HG03439 (cell line): ENCODE results near the gene TMPRSS3.

Source experiments
- ATAC-seq: cut with Tn5 transposase; IDR thresholded peaks from one replicate; pipeline ENCODE4 v1.9.1; 2021; ENCODE audit warnings: mild to moderate bottlenecking, moderate library complexity; ENCODE audit not compliant: unreplicated experiment

Gene TMPRSS3

GRCh38 chr21:42353623-42354022 is 42.2 kb downstream of the TMPRSS3 start:
- no peak for ATAC-seq

- no peak for ATAC-seq
Observed at GRCh38 chr21:42352441-42353095, 43.3 kb downstream of the TMPRSS3 start.

DNA sequence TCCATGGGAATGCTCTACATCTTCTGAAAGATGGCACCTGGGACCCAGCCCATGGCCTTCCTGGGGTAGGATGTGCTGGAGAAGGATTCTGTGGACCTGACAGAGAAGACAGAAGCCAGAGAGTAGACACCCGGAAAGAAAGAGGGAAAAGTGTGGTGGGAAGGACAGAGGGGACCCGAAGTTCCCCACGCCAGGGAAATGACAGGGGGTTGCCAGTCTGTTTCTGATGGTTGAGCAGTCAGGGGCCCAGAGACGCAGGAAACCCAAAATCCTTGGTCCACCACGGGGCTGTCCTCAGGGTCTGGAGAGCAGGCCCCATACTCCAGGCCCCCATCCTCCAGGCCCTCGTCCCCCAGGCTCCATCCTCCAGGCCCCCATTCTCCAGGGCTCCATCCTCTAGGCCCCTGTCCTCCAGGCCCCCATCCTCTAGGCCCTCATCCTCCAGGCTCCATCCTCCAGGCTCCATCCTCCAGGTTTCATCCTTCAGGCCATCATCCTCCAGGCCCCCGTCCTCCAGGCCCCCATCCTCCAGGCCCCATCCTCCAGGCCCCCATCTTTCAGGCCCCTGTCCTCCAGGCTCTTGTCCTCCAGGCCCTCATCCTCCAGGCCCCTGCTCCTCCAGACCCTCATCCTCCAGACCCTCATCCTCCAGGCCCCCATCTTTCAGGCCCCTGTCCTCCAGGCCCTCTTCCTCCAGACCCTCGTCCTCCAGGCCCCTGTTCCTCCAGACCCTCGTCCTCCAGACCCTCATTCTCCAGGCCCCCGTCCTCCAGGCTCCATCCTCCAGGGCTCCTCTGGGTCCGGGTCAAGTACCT is 44.0 kb downstream of the TMPRSS3 start:
- ATAC-seq, result no peak

DNA sequence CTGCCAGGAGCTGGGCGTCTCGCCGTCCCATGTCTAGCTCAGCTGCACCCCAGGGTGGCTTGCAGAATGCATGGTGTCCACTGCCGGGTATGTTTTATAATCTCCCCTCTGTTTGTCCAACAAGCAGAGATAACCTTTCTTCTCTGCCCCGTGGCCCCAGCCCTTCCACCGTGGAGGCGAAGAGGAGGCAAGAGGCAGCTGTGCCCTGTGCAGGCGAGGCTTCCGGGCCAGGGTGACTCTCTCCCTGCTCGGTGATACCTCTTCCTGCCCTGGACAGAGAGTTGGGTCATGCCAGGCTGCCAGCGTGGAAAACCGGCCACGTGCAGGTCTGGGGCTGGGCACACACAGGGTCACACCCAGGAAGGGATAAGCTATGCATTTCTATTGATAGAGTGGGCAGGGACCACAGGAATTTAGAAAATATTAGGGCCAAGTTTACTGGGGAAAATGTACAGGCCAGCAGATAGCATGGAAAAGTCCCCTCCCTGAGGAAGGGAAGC is 44.9 kb downstream of the TMPRSS3 start, which contains the start of gene TFF2:
TFF2 (minus strand) TSS at position 68 of the 500 bp plus-strand sequence; CDS start at position 31, 37 bp downstream.
- ATAC-seq, result no peak

DNA sequence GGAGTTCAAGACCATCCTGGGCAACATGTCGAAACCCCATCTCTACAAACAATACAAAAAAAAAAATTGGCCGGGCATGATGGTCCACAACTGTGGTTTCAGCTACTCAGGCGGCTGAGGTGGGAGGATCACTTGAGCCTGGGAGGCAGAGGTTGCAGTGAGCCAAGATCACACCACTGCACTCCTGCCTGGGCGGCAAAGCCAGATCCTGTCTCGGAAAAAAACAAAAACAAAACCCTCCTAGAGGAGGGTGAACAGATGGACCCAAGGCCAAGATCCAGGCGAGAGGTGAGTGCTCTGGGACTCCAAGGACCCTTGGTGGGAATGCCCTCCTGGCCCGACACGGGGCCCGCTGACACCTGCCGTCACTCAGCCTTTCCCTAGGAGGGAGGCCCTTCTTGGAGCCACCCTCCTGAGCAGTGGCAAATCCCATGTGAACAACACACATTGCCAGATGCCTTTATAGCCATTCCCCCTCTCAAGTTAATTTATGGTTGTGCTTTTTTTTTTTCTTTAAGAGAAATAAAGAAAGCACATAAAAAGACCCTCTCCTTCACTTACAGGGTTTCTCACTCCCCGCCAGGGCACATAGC is 45.4 kb downstream of the TMPRSS3 start:
- no peak for ATAC-seq

- ATAC-seq, result no peak
Observed at GRCh38 chr21:42349420-42350317, 46.2 kb downstream of the TMPRSS3 start.

DNA sequence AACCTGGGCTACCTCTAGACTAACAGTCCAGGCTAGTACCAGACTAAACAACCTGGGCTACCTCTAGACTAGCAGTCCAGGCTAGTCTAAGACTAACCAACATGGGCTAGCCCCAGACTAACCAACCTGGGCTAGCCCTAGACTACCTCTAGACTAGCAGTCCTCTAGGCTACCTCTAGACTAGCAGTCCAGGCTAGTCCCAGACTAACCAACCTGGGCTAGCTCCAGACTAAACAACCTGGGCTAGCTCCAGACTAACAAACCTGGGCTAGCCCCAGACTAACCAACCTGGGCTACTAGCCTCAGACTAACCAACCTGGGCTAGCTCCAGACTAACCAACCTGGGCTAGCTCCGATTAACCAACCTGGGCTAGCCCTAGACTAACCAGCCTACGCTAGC is 47.1 kb downstream of the TMPRSS3 start:
- ATAC-seq, result no peak

DNA sequence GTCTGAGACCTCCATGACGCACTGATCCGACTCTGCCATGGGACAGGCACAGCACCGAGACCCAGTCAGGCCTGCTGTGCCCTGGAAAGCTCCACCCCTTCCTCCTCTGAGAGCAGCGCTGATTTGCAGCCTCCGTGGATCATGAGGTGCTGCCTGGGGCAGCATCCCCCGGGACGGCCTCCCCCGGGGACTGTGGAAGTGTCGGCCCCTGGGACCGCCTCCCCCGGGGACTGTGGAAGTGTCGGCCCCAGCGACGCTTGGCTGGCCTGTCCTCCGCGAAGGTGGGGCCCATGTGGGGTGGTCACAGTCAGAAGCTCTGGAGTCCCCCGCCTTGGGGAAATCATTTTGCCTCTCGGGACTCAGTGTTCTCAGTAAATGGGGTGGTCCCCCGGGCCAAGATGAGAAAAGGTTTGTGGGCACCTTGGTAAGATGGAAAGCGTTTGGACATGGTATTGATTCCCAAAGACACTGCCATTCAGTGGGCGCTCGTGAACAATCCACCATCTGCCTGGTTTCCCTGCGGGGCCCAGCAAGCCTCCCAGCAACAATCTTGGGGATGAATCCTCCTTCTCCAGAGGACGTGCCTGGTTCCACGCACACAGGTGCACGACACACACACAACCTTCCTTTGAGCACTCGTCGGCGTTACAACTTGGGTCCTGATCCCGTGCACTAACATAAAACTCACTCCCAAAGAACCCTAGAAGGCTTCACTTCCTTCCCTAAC is 48.1 kb downstream of the TMPRSS3 start:
- ATAC-seq, result no peak

DNA sequence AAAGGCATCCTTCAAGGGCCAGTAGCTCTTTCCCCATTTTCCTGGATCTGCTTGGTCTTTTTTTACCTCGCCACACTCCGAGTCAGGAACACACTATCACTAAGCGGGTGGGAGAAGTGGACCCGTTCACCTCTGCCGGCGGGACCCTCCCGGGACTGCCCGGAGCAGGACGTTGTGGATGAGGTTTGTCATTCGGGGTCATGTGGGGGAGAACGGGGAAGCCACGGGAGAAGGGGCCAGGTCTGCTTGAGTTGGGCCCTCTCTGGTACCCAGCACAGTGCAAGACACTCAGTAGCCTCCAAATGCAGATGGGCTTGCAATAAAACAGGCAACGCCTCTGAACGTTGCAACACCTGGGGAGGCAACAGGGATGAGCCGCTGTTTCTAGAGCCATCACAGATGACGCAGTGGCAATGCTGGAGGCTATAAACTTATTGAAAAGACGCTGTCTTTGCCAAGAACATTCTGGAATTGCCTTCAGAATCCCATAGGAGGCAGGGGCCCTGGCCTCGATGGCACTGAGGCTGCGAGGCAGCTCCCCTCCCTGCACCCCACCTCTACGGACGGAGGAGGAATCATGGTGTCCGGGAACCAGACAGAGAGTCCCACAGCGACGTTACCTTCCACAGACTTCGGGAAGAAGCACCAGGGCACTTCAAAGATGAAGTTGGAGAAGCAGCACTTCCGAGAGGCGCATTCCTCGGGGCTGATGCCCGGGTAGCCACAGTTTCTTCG is 48.8 kb downstream of the TMPRSS3 start:
- no peak for ATAC-seq

- ATAC-seq, result no peak
Observed at GRCh38 chr21:42346441-42346840, 49.4 kb downstream of the TMPRSS3 start.

- ATAC-seq, result no peak
Observed at GRCh38 chr21:42344631-42345030, 51.2 kb downstream of the TMPRSS3 start.

GRCh38 chr21:42343963-42344510 is 51.8 kb downstream of the TMPRSS3 start:
- no peak for ATAC-seq

- no peak for ATAC-seq
Observed at GRCh38 chr21:42343556-42343955, 52.3 kb downstream of the TMPRSS3 start.

- ATAC-seq, result no peak
Observed at GRCh38 chr21:42343101-42343500, 52.8 kb downstream of the TMPRSS3 start.

DNA sequence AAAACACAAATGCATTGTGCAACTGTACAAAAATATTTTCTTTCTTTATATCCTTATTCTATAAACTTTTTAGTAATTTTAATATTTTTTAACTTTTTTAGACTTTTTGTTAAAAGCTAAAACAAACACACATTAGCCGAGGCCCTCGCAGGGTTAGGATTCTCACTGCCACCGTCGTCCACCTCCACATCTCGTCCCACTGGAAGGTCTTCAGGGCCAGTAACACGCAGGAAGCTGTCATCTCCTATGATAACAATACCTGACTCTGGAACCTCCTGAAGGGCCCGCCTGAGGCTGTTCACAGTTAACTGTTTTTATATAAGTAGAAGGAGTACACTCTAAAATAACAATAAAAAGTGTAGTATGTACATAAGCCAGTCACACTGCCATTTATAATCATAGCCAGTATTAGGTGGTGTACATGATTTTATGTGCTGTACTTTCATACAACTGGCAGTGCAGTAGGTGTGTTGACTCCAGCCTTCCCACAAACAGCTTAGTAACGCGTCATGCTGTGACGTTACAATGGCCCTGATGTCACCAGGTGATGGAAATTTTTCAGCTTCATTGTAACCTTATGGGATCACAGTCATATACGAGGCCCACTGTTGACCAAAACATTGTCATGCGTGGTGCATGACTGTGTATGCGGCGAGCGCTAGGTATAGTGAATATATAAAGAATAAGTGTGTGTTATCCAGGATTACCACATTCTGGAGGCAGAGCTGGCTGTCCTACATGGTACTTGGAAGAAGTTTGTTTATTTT is 53.9 kb downstream of the TMPRSS3 start:
- no peak for ATAC-seq

DNA sequence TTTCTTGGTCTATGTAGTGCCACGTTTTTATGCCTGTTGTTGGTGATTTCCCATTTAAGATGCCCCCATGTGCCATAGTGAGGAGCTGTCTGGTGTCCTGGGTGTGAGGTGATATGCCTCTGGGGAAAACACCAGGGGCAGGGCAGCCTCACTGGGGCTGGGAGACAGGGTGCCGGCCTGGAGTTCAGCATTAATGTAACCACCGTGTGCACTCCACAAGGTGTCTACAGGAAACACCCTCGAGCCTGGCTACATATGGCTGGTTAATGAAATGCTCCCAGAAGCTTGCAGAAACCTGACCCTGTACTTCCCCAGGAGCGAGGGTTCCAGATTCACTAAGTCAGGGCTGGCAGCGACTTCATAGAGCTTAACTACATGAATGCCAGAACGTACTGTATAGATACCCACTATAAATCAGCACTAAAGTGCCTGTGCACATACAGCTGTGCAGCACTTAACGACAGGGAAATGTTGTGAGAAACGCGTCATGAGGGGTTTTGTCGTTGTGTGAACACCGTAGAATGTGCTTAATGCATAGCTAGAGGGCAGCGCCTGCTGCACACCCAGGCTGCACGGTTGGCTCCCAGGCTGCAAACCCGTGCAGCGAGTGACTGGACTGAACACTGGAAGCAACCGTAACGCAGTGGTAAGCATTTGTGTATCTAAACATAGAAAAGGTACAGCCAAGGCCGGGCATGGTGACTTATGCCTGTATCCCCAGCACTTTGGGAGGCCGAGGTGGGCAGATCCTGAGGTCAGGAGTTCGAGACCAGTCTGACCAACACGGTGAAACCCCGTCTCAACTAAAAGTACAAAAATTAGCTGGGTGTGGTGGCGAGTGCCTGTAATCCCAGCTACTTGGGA is 55.4 kb downstream of the TMPRSS3 start:
- ATAC-seq, result no peak
